Measurements from ENCODE around the gene CFAP157.

The CFAP157 gene

GRCh38 chr9:127762111-127762676 is 55.4 kb downstream of the CFAP157 start:
- DNase-seq (ENCODE audit: low spot score), result no peak

DNA sequence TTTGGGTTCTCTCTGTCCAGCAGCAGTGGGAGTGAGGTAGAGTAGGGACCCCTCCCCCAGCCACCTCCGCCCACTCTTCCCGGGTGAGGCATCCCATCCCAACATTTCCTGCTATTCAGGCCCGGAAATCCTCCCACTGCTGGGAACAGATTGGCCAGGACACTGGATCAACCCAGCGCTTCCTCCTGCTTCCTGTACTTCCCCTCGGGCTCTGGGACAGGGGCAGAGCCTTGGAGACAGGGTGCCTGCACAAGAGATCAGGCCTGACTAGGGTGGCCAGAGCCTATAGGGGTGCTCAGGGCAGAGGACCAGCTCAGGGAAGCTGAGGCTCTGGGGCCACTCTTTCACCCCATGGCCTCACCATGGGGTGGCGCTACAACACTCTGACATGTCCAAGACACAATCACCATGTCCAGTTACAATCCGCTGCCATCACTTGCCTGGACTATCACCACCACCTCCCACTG is 57.2 kb downstream of the CFAP157 start:
- no peak for DNase-seq (ENCODE audit: low spot score)

DNA sequence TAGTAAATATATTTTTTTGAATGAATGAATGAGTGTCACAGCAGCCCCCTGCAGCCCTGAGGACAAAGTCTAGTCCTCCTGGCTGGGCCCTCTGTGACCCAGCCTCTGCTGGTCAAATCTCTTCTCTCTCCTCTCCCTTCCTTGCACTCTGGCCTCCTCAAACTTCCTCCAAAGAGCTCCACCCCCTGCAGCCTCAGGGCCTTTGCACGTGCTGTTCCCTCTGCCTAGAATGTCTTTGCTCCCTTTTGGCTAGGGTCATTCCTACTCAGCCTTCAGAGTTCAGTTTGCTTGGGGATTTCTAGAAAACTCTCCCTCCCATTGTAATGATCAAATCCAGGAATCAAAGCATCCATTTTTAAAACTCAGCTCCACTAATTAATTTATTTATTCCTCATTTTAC is 58.6 kb downstream of the CFAP157 start:
- no peak for DNase-seq (ENCODE audit: low spot score)

Measured in putamen (tissue), 1 donor.